HG03066 (cell line): Measurements from ENCODE around the gene TXNRD2.

Source experiments
- ATAC-seq: cut with Tn5 transposase; IDR thresholded peaks from one replicate; pipeline ENCODE4 v1.9.1; 2021; ENCODE audit warnings: low read depth; ENCODE audit not compliant: unreplicated experiment

The TXNRD2 gene

GRCh38 chr22:19980766-19981165 is 39.1 kb upstream of the TXNRD2 start:
- ATAC-seq: no peak

GRCh38 chr22:19979712-19980493 is 38.3 kb upstream of the TXNRD2 start:
- ATAC-seq: no peak

DNA sequence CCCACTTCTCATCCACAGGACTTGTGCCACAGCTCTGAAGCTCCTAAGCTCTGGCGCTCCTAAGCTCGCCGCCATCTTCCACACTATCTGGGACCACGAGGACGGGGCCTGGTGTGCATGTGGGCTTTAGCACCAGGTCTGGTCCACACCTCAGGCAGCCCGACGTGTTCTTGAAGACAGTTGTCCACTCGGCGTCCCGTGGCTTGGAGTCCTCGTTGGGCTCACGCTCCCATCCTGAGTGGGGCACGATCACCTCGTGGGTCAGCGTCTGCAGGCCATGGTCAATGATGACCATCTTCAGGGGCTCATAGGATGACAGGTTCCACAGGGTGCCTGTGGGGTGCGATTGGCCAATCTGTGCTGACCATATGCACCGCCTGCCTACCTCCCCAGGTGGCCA is 37.1 kb upstream of the TXNRD2 start:
- no peak for ATAC-seq

DNA sequence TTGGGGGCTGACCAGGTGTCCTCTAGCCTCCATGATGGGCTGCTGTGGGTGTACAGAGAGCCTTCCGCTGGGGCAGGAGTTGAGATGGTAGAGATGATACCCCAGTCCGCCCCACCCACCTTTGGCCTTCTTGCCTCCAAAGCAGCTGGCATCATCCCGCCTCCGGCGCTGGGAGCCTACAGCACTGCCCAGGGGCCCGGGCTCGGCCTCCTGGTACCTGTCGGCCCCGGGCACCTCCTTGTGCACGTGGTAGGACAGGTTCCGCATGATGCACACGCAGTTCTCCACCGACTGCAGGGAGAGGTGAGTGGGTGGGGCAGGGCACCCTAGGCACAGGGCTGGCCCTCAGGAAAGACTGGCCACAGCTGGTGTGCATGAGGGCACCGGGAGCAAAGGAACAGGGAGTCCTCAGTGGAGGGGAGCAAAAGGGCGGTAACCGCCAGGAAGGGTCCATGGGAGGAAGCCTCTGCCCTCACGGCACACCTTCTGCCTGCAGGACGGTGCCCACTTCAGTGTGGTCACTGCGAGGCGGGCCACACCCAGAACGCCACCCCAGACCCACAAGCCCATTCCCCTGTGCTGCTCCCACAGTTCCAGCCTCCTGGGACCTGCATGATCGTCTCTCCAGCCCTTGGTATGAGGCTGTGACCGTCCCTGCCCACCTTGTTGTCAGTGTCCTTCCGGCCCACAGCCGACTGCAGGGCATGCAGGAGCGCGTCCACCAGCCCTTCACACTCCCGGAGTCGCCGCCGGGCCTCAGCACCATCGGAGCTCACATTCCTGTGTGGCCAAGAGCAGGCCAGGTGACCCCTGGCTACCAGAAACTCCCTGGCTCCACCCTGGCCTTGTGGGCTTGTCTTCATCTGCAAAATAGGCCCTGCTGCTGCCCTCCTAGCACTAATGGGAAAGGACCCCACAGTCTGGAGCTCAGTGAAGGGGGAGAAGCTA is 36.0 kb upstream of the TXNRD2 start:
- ATAC-seq: no peak

DNA sequence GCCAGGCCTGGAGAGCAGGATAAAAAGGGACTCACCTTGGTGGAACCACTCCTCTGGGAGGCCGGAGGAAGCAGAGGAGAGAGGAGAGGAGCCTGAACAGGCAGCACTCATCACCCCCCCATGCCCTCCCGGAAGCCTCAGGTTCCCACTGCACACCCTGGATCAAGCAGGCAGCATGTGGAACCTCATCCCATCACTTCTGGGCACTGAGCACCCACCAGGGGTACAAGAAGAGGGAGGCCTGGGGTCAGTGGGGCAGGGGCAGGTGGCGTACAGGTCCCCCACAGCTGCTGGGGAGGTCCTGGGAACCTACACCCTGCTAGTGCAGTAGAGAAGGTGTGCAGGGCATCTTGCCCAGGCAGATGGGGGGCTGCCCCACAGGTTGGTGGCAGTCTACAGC is 35.1 kb upstream of the TXNRD2 start:
- no peak for ATAC-seq

GRCh38 chr22:19975707-19976035 is 34.1 kb upstream of the TXNRD2 start:
- no peak for ATAC-seq

- ATAC-seq: no peak
Measured at GRCh38 chr22:19974935-19975706, 33.5 kb upstream of the TXNRD2 start.

- ATAC-seq: no peak
Measured at GRCh38 chr22:19974268-19974861, 32.7 kb upstream of the TXNRD2 start.

DNA sequence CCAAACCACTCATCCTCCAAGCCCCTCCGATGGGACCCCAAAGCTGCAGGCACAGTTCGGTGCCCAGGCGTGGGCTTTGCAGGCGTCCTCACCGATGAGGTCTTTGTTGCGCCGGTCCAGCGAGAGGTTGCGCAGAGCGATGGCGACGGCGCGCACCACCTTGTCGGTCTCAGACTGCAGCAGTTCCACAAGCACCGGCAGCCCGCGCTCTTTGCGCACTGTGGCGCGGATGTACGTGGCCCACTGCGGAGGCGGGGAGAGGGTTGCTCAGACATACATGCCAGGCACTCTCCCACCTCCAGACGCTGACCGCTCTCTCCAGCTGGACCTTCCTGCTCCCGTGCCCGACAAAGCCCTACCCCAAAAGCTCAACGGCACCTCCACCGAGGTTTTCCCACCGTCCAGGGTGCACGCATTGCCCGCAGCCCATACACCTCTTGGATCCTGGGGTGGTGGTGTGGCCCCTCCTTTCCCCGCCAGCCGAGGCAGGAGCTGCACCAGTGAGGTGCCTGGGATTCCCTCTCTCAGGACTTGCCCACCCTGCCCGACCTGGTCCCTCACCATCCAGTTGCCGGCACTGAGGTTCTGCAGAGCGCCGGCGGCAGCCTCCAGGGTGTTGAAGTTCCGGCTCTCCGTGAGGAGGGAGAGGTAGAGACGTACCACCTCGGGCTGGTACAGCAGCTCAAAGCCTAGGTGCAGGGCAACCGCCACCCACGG is 32.1 kb upstream of the TXNRD2 start:
- no peak for ATAC-seq

DNA sequence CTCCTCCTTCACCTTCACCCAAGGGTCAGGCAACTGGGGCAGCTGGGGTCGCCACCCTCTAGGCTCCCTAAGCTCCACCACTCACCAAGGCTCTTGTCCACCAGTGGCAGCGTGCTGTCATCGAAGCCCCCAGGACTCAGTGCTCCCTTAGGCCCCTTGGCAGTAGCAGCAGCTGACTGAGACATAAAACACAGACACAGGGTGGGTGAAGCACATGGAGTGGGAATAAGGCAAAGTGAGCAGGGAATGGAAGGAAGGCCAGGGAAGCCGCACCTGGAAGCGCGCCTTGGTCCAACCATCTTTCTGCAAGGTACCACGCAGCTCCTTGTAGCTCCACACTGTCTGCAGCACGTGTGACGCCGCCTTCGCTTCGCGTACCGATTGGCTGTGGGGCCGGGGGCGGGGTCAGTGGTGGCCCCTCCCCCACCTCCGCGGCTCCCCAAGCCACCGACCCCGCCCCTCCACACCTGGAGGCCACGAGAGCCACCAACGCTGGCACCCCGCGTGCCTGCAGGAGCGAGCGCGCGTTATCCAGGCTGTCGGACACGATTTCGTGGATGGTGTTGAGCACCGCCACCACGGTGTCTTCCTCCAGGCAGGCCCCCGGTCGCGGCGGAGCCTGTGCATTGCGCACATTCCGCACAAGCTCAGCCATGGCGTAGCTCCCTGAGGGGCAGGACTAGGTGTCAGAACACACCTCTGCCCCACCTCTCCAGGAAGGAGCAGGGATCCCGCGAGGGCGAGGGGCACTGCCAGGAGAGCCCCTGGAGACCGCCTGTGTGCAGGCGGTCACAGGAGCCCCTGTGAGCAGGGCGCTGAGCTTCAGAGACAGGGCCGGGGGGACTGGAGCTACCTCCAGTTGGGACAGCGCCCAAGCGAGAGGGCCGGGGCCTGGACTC is 31.3 kb upstream of the TXNRD2 start:
- no peak for ATAC-seq

GRCh38 chr22:19972251-19972650 is 30.6 kb upstream of the TXNRD2 start:
- no peak for ATAC-seq

GRCh38 chr22:19971276-19972124 is 29.9 kb upstream of the TXNRD2 start:
- no peak for ATAC-seq

GRCh38 chr22:19970479-19971275 is 29.1 kb upstream of the TXNRD2 start:
- ATAC-seq: no peak

DNA sequence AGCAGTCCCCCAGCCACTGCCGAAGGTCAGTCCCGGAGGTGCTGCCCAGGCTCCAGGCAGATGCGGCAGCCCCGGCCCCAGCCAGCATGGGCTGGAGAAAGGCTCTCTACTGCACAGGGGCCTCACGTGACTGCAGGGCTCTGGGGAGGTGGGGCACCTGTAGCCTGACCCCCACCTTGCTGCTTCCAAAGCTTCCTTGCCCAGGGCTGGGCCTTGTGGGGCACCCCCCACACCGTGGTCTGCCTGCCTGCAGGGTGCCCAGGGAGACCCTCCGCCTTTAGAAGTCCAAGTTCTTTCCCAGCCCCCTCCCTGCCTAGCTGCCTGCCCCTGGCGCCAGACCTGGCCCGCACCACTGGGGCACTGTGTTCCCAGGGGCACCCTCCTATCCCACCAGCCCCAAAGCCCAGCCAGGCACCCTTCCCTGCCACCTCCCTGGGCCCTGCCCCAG is 28.4 kb upstream of the TXNRD2 start:
- ATAC-seq: no peak

DNA sequence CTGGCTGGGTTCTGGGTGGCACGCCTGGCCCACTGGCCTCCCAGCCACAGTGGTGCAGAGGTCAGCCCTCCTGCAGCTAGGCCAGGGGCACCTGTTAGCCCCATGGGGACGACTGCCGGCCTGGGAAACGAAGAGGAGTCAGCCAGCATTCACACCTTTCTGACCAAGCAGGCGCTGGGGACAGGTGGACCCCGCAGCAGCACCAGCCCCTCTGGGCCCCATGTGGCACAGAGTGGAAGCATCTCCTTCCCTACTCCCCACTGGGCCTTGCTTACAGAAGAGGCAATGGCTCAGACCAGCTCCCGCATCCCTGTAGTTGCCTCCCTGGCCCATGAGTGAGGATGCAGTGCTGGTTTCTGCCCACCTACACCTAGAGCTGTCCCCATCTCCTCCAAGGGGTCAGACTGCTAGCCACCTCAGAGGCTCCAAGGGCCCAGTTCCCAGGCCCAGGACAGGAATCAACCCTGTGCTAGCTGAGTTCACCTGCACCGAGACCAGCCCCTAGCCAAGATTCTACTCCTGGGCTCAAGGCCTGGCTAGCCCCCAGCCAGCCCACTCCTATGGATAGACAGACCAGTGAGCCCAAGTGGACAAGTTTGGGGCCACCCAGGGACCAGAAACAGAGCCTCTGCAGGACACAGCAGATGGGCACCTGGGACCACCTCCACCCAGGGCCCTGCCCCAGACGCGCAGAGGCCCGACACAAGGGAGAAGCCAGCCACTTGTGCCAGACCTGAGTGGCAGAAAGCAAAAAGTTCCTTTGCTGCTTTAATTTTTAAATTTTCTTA is 27.7 kb upstream of the TXNRD2 start:
- no peak for ATAC-seq

- ATAC-seq: no peak
Measured at GRCh38 chr22:19968450-19968891, 26.9 kb upstream of the TXNRD2 start.
